ENCODE data around the gene PRKAR1B.

PRKAR1B gene

DNA sequence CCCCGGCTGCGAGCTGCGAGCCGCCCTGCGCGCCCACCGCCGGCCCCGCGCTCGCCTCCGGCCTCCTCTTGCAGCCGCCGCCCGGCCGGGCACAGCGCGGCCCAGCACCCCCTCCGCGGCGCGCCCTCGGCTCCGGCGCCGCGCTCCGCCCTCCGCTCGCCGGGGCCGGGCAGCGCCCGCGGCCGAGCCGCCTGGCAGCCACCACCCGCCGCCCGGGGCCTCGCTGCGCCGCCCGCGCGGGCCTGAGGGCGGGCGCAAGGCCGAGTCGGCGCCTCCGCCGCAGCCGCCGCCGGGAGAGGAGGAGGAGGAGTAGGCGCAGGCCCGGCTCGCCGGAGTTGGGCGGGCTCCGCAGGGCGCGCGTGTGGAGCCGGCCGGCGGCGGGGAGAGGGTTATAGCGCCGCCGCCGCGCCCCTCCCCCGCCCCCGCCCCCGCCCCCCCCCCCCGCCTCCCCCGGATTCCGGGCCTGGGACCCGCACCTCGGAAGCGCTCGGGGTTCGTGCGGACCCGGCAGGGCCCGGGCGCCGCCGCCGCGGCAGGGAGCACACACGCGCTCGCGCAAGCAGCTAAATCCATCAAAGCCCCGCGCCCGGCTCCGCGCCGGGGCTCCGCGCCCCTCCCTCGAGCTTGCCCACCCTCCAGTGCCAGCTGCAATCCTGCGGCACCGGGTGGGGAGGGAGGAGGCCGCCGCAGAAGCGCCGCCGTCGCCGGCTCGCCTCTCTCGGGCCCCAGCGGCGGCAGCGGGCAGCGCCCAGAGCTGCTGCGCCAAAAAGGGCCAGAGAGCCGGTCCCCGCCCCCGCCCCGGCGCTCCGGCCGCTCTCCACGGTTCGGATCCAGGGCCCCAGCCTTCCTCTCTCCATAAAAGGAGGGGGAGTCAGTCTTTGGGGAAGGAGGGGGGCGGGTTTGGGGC is 207.3 kb downstream of the PRKAR1B start, which contains the start of gene PDGFA:
TSS of gene PDGFA (minus strand) at position 363 of the 907 bp plus-strand sequence. CDS start 845 bp downstream, outside the sequence.
- no peak for DNase-seq (ENCODE audit: low spot score)
- peak within 1 kb of the TSS; percentile 95 to 100 for H3K27ac ChIP-seq
- TF ChIP-seq CTCF (IDR thresholded peaks at IDR 0.05) = peak; percentile 18

DNA sequence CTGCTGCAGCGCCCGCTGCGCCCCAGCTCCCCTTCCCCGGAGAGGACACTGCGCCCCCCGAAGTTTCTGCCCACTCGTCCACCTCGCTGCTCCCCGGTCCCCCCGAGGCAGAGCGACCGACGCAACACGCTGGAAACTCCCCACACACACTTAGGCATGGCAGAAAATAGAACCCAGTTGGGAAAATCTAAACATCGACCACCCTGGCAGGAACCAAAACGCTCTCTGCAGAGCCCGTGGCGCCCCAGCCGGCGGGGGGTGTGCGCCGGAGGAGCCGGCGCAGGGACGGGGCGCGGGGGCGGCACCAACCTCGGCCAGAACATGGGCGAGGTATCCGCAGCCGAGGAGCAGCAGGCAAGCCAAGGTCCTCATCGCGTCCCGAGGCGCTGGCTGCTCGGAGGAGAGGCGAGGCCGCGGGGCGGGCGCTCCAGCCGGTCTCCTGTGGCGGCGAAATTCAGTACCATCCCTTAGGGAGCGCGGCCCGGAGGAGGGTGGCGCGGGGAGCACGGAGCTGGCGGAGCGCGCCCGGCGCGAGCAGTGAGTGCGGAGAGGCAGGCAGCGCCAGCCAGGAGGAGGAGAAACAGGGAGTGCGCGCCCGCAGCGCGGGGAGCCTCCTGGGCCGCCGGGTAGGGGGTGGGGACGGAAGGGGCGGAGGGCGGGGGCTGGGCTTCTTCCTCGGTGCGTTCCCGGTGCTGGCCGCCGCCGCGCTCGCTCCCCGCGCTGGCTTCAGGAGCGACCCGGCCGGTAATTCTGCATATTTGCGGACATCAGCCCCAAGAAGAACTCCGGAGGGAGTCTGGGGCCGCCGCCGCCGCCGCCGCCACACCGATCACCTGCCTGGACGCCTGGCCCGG is 208.2 kb downstream of the PRKAR1B start:
- H3K4me3 ChIP-seq = peak overlapping the region; percentile 90
- TF ChIP-seq CTCF (IDR thresholded peaks at IDR 0.05) = no peak
- peak overlapping the region; percentile 95 to 100 for H3K27ac ChIP-seq
- no peak for DNase-seq (ENCODE audit: low spot score)

More for the DNA sequence above, 207.3 kb downstream of the PRKAR1B start, which contains the start of gene PDGFA:
- peak within 1 kb of the TSS; percentile 90 for H3K4me3 ChIP-seq

DNA sequence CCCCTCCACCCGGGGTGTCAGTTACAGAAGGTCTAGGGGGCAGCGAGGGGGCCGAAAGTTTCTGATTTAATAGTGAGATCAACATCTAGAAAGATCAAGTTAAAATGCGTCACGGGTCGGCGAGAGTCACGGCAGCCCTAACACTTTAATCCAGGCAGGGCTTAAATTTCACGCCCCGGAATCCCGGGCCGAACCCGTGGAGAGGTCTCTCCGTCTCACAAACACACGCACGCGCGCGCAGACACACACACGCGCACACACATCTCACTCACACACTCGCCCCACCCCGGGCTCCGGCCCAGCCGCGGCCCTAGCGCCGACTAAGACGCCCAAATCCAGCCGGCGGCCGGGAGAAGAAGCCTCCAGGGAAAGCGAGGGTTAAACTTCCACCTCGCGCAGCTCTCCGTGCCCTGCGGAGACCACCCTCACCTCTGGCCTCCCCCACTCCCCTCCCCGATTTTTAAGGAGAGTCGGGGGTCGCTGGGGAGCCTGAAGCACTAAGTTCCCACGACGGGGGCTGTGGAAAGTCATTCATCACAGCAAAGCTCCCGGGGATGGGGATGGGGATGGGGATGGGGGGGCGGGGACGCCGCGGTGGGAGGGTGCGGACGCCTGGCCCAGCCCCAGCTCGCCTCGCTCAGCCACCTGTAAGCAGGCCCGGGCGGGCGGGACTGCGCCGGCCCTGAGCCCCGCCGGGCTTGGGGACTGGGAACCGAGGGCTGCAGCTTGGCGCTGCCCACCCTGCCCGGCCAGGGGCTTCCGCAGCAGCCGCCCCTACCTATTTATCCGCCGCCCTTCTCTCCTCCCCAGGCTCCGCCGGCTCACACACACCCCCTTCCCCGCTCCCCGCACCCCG is 209.1 kb downstream of the PRKAR1B start:
- peak overlapping the region; percentile 95 to 100 for H3K27ac ChIP-seq
- DNase-seq (ENCODE audit: low spot score) = no peak
- no peak for TF ChIP-seq CTCF (IDR thresholded peaks at IDR 0.05)
- H3K4me3 ChIP-seq = peak overlapping the region; percentile 90

- peak overlapping the region; percentile 95 to 100 for H3K27ac ChIP-seq
- no peak for TF ChIP-seq CTCF (IDR thresholded peaks at IDR 0.05)
Measured at GRCh38 chr7:516606-517456, 210.2 kb downstream of the PRKAR1B start.

DNA sequence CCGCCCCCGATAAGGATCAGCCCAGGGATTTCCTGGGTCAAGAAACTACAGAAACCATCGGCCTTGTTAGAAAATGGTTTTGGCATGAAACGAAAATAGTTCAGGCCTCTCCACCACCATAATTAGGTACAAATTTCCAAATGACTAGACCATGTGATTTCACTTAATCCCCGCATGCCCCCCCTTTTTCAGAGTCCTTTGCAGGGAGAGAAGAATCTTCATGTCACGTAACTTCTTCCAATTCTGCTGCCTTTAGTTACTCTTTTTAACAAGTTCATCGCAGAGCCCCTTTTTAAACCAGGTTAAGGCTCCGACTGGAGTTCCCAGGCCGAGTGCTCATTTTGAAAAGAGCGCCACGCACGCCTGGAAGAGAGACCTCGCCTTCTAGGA is 210.9 kb downstream of the PRKAR1B start:
- Histone ChIP-seq H3K4me3 (peak overlapping the region; percentile 90), H3K27ac (peak overlapping the region; percentile 95 to 100)
- no peak for TF ChIP-seq CTCF (IDR thresholded peaks at IDR 0.05)
- no peak for DNase-seq (ENCODE audit: low spot score)

More at GRCh38 chr7:516606-517456, 210.2 kb downstream of the PRKAR1B start:
- peak overlapping the region; percentile 90 for H3K4me3 ChIP-seq
- DNase-seq (ENCODE audit: low spot score) = no peak
